A549 (cell line): ENCODE results near the gene MME. TPM values are rescaled to one million over a fixed set of nuclear protein-coding genes. Genes with fewer than 3 reads are reported as not detected.

Experiments used
- ATAC-seq, 2 experiments: fragments of 200-7000 bp in 1 of 2; fragments of >200 bp in 1 of 2; cut with Nextera tagmentation in 1 of 2; cut with Tn5 transposase in 1 of 2; 3 replicates each; pipeline versions ENCODE4 v1.8.0 to v1.9.1; 2018 to 2020; ENCODE audit warnings: mild to moderate bottlenecking in 1 of 2, moderate library complexity in 1 of 2
- CTCF ChIA-PET: fragments of 300-600 bp; sonication (Branson Sonifier 250); formaldehyde crosslinking; extraction: SDS; loops from one replicate; lab custom pipeline; 2021; ENCODE audit warnings: antibody characterized with exemption, inconsistent platforms; lab: Yijun Ruan, JAX
- POLR2A ChIA-PET: fragments of 350-600 bp; formaldehyde crosslinking; extraction: SDS; loops from one replicate; lab custom pipeline; 2021; ENCODE audit warnings: antibody characterized with exemption, inconsistent platforms; lab: Yijun Ruan, JAX
- DNase-seq, 2 experiments: peaks; one replicate each; pipeline versions ENCODE4 v3.0.0 to v3.0.0-alpha.2; 2011 to 2016; ENCODE audit warnings: low read depth in 1 of 2, low spot score in 1 of 2
- FAIRE-seq: peaks from 2 replicates; lab custom pipeline; 2011; peaks lifted over from hg19 to GRCh38; lab: Jason Lieb, UNC
- H3K27ac ChIP-seq, 2 experiments: fragments of >200 bp; sonication (Bioruptor Twin); formaldehyde crosslinking; 3 replicates each; pipeline ENCODE4 v1.5.1; 2016 to 2017
- H3K4me1 ChIP-seq: fragments of >200 bp; sonication (Bioruptor Twin); formaldehyde crosslinking; 3 replicates; pipeline ENCODE4 v1.6.1; 2016
- H3K4me2 ChIP-seq: fragments of >200 bp; sonication (Bioruptor Twin); formaldehyde crosslinking; 3 replicates; pipeline ENCODE4 v1.6.1; 2016
- H3K4me3 ChIP-seq: fragments of >200 bp; sonication (Bioruptor Twin); formaldehyde crosslinking; 3 replicates; pipeline ENCODE4 v1.5.1; 2016
- H3K9me3 ChIP-seq: fragments of >200 bp; sonication (Bioruptor Twin); formaldehyde crosslinking; 3 replicates; pipeline ENCODE4 v1.6.1; 2016
- BHLHE40 ChIP-seq: IDR thresholded peaks from 2 replicates; pipeline ENCODE4 v1.6.1; 2012; ENCODE audit warnings: low read depth, low read length, inconsistent platforms
- CBX8 ChIP-seq: fragments of 200-600 bp; sonication (generic); IDR thresholded peaks from 2 replicates; pipeline ENCODE4 v1.6.1; 2016
- CEBPB ChIP-seq, 2 experiments: fragments of >200 bp in 1 of 2; sonication (Bioruptor Twin) in 1 of 2; formaldehyde crosslinking in 1 of 2; IDR thresholded peaks; 2 replicates each; pipeline ENCODE4 v1.6.1; 2012 to 2016
- CHD2 ChIP-seq: fragments of 150-350 bp; IDR thresholded peaks from 2 replicates; pipeline ENCODE4 v1.6.1; 2014; ENCODE audit warnings: low read length; ENCODE audit not compliant: partially characterized antibody
- CHD4 ChIP-seq: fragments of 200-600 bp; sonication (generic); IDR thresholded peaks from 2 replicates; pipeline ENCODE4 v1.6.1; 2016; ENCODE audit warnings: antibody characterized with exemption, mild to moderate bottlenecking, borderline replicate concordance
- EP300 ChIP-seq, 2 experiments: fragments of >200 bp; sonication (Bioruptor Twin); formaldehyde crosslinking; IDR thresholded peaks; 2 replicates in 1 of 2; 3 replicates in 1 of 2; pipeline ENCODE4 v1.6.1; 2016 to 2017
- FOSB ChIP-seq: fragments of 250-450 bp; sonication (Bioruptor Pico); IDR thresholded peaks from 2 replicates; pipeline ENCODE4 v1.5.0; 2020; ENCODE audit warnings: mild to moderate bottlenecking, moderate library complexity
- GATA3 ChIP-seq: IDR thresholded peaks from 2 replicates; pipeline ENCODE4 v1.6.1; 2012; ENCODE audit warnings: borderline replicate concordance
- HDAC2 ChIP-seq: fragments of 200-600 bp; sonication (generic); IDR thresholded peaks from 2 replicates; pipeline ENCODE4 v1.6.1; 2016
- HOXB5 ChIP-seq: fragments of 250-450 bp; sonication (Bioruptor Pico); IDR thresholded peaks from 2 replicates; pipeline ENCODE4 v1.5.0; 2020; ENCODE audit warnings: mild to moderate bottlenecking, moderate library complexity
- KDM5A ChIP-seq: fragments of 200-600 bp; sonication (generic); IDR thresholded peaks from 2 replicates; pipeline ENCODE4 v1.6.1; 2016; ENCODE audit warnings: antibody characterized with exemption, mild to moderate bottlenecking
- MAFK ChIP-seq: fragments of 450-650 bp; IDR thresholded peaks from 2 replicates; pipeline ENCODE4 v1.6.1; 2014; ENCODE audit not compliant: partially characterized antibody
- MAX ChIP-seq: IDR thresholded peaks from 2 replicates; pipeline ENCODE4 v1.6.1; 2012
- PBX3 ChIP-seq: IDR thresholded peaks from 2 replicates; pipeline ENCODE4 v1.6.1; 2012
- ZFP36 ChIP-seq: fragments of 450-650 bp; IDR thresholded peaks from 2 replicates; pipeline ENCODE4 v1.6.1; 2014; ENCODE audit warnings: borderline replicate concordance; ENCODE audit not compliant: partially characterized antibody
- ZSCAN20 ChIP-seq: fragments of 250-450 bp; sonication (Bioruptor Pico); IDR thresholded peaks from 2 replicates; pipeline ENCODE4 v1.8.0; 2022; ENCODE audit warnings: mild to moderate bottlenecking, moderate library complexity
- WGBS: methylation state at CpG from one replicate; pipeline ENCODE4 v1.1.6; 2017; ENCODE audit errors: missing lambda C conversion rate; 5-methylcytosine and 5-hydroxymethylcytosine counted together
- polyA plus RNA-seq, 4 experiments: library from polyadenylated mRNA; depleted of rRNA in 3 of 4; stranded (reverse); fragments of >200 nt; fragmentation: RNase III in 1 of 4; extraction: RNeasy Plus Mini Kit Qiagen cat#74134 plus additional on column Dnase treatment in 1 of 4; gene quantifications; 2 replicates in 3 of 4; 3 replicates in 1 of 4; pipeline ENCODE4 v1.2.3, GENCODE V29; 2011 to 2017
- TF ChIP-seq, protein P1 (sequence below): fragments of 450-650 bp; IDR thresholded peaks from 2 replicates; pipeline ENCODE4 v1.6.1; 2014; ENCODE audit warnings: antibody characterized with exemption
- TF ChIP-seq, protein P2 (sequence below): IDR thresholded peaks from 2 replicates; pipeline ENCODE4 v1.6.1; 2012; ENCODE audit warnings: low read depth, borderline replicate concordance

Gene MME
- polyA plus RNA-seq, 2 of the 4 experiments (the other 2 are of a cell fraction), result not detected

- no peak for TF ChIP-seq HDAC2
- TF ChIP-seq, all 56 proteins: peak for 0
These were observed 1.2 kb upstream of the MME start (continued) for GRCh38 chr3:155078711-155079467.

DNA sequence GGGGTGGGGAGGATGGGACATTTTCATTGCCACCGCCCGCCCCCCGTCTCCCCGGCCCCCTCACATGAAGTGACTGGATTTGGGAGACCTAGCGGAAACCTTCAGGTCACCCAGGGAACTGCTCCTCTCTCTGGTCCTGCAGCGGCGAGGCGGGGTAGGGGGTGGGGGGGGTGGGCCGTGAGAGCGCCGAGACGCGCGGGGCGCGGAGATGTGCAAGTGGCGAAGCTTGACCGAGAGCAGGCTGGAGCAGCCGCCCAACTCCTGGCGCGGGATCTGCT, 712 bp upstream of the MME start:
- Histone ChIP-seq H3K4me3 (peak overlapping the region; percentile 41), H3K27ac (no peak overlapping the region)
- ATAC-seq (peak; percentile 44 to 66; a peak in 5 of 6 replicates), DNase-seq (no peak)
- WGBS, result 0% methylated on average over 6 of the region's 21 CpGs
- CTCF ChIA-PET, result interaction anchor here (0.6 kb wide), 1 partner anchor 35 kb away, joined by 3 read pairs; no protein-coding TSS in a partner anchor
- no peak for TF ChIP-seq KDM5A
- no peak for TF ChIP-seq HOXB5 (CRISPR knock-in tag)
- TF ChIP-seq EP300 (IDR thresholded peaks at IDR 0.05), result no peak
- TF ChIP-seq BHLHE40, result no peak
- TF ChIP-seq, protein P1, sequence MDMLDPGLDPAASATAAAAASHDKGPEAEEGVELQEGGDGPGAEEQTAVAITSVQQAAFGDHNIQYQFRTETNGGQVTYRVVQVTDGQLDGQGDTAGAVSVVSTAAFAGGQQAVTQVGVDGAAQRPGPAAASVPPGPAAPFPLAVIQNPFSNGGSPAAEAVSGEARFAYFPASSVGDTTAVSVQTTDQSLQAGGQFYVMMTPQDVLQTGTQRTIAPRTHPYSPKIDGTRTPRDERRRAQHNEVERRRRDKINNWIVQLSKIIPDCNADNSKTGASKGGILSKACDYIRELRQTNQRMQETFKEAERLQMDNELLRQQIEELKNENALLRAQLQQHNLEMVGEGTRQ, result no peak
- TF ChIP-seq, all 56 proteins: peak for 0
- FAIRE-seq, result no peak
- Histone ChIP-seq H3K9me3 (peaks cover 7% of the 10 kb centered on the region; the same call in 1 of the 3 replicates), H3K4me2 (peak overlapping the region; percentile 94), H3K4me1 (peaks cover 4% of the 10 kb centered on the region; the same call in 1 of the 3 replicates)
- POLR2A ChIA-PET, result no interaction called here

- ATAC-seq (no peak), DNase-seq (no peak), FAIRE-seq (no peak)
- WGBS, result 32% methylated on average over 8 of the region's 8 CpGs
- H3K4me1 ChIP-seq, result peaks cover 4% of the 10 kb centered on the region; the same call in 1 of the 3 replicates
- no peak overlapping the region for H3K4me3 ChIP-seq
- H3K4me2 ChIP-seq, result peak overlapping the region; percentile 94
- CTCF ChIA-PET, result no interaction called here
- H3K9me3 ChIP-seq, result peaks cover 2% of the 10 kb centered on the region; the same call in 1 of the 3 replicates
- POLR2A ChIA-PET, result no interaction called here
- H3K27ac ChIP-seq, result no peak overlapping the region
- TF ChIP-seq PBX3, result no peak
- TF ChIP-seq FOSB, result no peak
- no peak for TF ChIP-seq HDAC2
- TF ChIP-seq GATA3, result no peak
- peak; percentile 25; the same call in 1 of the 2 replicates for TF ChIP-seq CBX8
- TF ChIP-seq CEBPB (IDR thresholded peaks at IDR 0.05), result no peak
- peak; percentile 15 for TF ChIP-seq MAFK
These were observed 573 bp downstream of the MME start for GRCh38 chr3:155080692-155081091.

DNA sequence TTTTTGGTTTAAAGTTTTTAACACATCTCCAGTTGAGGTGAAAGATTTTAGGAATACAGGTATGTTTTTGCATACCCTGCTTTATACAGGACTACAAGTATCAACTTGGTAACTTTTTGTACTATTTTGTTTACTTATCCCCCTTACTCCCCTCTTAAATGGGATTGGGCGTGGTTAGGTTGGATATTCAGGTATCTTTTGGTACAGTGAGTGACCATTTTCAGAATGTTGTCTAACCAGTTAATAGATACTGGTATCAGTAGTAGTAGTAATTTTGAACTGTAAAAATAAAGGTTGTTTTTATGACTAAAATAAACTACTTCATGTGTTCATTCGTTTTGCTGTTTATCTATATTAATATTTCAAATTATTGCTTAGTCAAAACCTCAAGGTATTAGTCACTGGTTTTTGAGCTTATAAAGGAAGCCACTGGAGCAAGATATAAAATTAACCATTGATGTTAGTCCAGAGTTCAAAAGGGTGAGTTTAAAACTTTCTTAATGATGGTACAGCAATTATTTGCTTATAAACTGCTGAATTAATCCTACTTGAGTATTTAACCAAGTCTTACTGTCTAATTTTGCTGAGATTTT, 3.3 kb downstream of the MME start:
- ChIA-PET POLR2A (no interaction called here), CTCF (no interaction called here)
- Histone ChIP-seq H3K4me3 (no peak overlapping the region), H3K4me1 (peaks cover 4% of the 10 kb centered on the region; the same call in 1 of the 3 replicates)
- ATAC-seq (no peak), FAIRE-seq (peak; percentile 23)
- TF ChIP-seq, protein P2, sequence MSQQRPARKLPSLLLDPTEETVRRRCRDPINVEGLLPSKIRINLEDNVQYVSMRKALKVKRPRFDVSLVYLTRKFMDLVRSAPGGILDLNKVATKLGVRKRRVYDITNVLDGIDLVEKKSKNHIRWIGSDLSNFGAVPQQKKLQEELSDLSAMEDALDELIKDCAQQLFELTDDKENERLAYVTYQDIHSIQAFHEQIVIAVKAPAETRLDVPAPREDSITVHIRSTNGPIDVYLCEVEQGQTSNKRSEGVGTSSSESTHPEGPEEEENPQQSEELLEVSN, result no peak
- TF ChIP-seq ZSCAN20 (no peak), MAX (no peak), CHD2 (no peak), CHD4 (no peak), ZFP36 (no peak)
- TF ChIP-seq, all 56 proteins: peak for 0
- H3K4me2 ChIP-seq, result no peak overlapping the region
- no peaks in the 10 kb centered on the region for H3K9me3 ChIP-seq
- WGBS, result 3% methylated on average over 2 of the region's 2 CpGs
- DNase-seq, result no peak
- H3K27ac ChIP-seq, result no peak overlapping the region
